ENCODE measurements around the gene TRIM17. TPM values are rescaled to one million over a fixed set of nuclear protein-coding genes. Genes with fewer than 3 reads are reported as not detected.

TRIM17 gene
- total RNA-seq, 4 donors from 2014 or later, result not detected

DNA sequence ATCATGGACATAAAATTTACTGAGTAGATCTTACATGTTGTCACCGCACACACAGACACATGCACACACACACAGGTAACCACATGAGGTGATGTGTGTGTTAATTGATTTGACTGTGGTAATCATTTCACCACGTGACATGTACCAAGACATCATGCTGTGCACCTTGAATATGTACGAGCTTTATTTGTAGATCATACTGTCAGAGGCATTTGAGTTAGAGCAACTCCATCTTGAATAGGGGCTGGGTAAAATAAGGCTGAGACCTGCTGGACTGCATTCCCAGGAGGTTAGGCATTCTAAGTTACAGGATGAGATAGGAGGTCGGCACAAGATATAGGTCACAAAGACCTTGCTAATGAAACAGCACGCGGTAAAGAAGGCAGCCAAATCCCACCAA, 31.7 kb upstream of the TRIM17 start:
- H3K36me3 ChIP-seq, result no peaks in the 10 kb centered on the region
- peaks cover 0 to 49% (median 19%) of the 10 kb centered on the region in 4 donors for H3K27me3 ChIP-seq
- H3K4me1 ChIP-seq, result peaks cover 0 to 19% (median 13%) of the 10 kb centered on the region in 4 donors
- no peak overlapping the region for H3K4me3 ChIP-seq
- 92% methylated on average over 6 of the region's 6 CpGs for WGBS
- intact Hi-C loops (cut with DNase I), result no loop called here
- no peak for DNase-seq (ENCODE audit: extremely low spot score)
- TF ChIP-seq POLR2A (IDR thresholded peaks at IDR 0.05; ENCODE audit: low read depth), result no peak
- TF ChIP-seq, protein P1, sequence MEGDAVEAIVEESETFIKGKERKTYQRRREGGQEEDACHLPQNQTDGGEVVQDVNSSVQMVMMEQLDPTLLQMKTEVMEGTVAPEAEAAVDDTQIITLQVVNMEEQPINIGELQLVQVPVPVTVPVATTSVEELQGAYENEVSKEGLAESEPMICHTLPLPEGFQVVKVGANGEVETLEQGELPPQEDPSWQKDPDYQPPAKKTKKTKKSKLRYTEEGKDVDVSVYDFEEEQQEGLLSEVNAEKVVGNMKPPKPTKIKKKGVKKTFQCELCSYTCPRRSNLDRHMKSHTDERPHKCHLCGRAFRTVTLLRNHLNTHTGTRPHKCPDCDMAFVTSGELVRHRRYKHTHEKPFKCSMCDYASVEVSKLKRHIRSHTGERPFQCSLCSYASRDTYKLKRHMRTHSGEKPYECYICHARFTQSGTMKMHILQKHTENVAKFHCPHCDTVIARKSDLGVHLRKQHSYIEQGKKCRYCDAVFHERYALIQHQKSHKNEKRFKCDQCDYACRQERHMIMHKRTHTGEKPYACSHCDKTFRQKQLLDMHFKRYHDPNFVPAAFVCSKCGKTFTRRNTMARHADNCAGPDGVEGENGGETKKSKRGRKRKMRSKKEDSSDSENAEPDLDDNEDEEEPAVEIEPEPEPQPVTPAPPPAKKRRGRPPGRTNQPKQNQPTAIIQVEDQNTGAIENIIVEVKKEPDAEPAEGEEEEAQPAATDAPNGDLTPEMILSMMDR (IDR thresholded peaks at IDR 0.05), result no peak
- TF ChIP-seq POLR2AphosphoS5 (IDR thresholded peaks at IDR 0.05), result no peak
- no peak for TF ChIP-seq EP300 (IDR thresholded peaks at IDR 0.05)
- H3K27ac ChIP-seq (replicated peaks in 1 of 4), result no peak overlapping the region
- no peaks in the 10 kb centered on the region for H3K9me3 ChIP-seq

DNA sequence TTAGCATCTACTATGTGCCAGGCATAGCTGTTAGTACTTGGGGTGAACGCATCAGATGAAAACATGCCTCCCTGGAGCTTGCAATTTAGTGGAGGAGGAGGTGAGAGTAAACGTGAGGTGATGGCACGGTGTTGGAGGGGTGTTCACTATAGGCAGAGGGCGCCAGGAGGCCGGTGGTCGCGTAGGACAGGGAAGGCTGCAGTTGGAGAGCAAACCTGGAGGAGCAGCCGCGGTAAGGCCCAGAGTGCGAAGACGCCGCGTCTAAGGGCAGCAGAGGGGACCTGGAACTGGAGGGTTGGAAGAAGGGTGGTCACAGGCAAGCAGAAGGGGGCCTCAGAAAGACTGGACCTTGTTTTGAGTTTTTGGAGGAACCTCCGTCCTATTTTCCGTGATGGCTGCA, 30.2 kb upstream of the TRIM17 start:
- no peaks in the 10 kb centered on the region for H3K36me3 ChIP-seq
- intact Hi-C loops (cut with DNase I), result no loop called here
- no peaks in the 10 kb centered on the region for H3K9me3 ChIP-seq
- peaks cover 0 to 19% (median 13%) of the 10 kb centered on the region in 4 donors for H3K4me1 ChIP-seq
- no peak overlapping the region for H3K4me3 ChIP-seq
- no peak for DNase-seq (ENCODE audit: extremely low spot score)
- 72% methylated on average over 15 of the region's 15 CpGs for WGBS
- H3K27ac ChIP-seq (replicated peaks in 1 of 4), result no peak overlapping the region
- TF ChIP-seq, protein P1 (IDR thresholded peaks at IDR 0.05), result no peak
- TF ChIP-seq POLR2A (IDR thresholded peaks at IDR 0.05; ENCODE audit: low read depth) (no peak), EP300 (IDR thresholded peaks at IDR 0.05) (no peak), POLR2AphosphoS5 (IDR thresholded peaks at IDR 0.05) (no peak)
- peaks cover 0 to 59% (median 23%) of the 10 kb centered on the region in 4 donors for H3K27me3 ChIP-seq

DNA sequence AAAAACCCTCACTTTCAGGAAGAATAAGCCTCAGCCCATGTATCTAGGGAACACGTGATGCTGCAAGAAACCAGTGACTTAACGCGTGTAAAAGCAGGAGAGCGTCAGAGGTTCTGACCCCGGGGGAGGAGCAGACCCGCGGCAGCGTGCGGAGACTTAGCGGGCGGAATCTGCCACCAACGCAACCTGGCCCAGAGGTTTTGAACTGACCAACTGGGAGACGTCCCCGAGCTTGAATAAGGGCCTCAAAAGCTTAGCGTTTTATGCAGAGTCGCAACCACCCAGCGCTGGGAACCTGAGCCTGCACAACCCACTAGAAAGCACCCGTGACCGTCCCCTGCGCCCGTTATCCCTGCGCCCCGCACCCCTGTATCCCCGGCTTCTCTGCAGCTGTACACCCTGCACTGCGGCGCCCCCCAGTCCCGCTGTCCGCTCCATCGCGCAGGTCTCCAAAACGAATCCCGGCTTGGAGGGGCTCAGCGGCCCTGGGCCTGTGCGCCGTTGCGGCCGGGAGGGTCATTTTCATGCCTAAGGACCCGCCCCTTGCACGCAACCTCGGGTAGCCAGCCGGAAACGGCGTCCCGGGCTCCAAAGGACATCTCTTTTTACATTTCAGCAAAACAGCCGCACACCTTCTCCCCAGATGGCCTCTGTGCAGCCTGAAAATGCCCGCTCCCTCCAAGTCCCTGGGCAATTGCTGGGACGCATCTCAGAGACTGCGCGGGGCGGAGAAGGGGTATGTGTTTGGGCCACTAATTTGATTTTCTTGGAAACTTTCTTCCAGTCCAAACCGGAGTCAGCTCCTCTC, 29.4 kb upstream of the TRIM17 start:
- Histone ChIP-seq H3K27me3 (peaks cover 0 to 67% (median 23%) of the 10 kb centered on the region in 4 donors), H3K36me3 (no peaks in the 10 kb centered on the region), H3K9me3 (no peaks in the 10 kb centered on the region), H3K4me3 (peak overlapping the region; percentile 32 to 52 (median 45)), H3K4me1 (peaks cover 0 to 19% (median 13%) of the 10 kb centered on the region in 4 donors), H3K27ac (replicated peaks in 1 of 4) (peak overlapping the region in 1 of 4 donors; percentile 12)
- no peak for DNase-seq (ENCODE audit: extremely low spot score)
- TF ChIP-seq EP300 (IDR thresholded peaks at IDR 0.05), result no peak
- TF ChIP-seq POLR2AphosphoS5 (IDR thresholded peaks at IDR 0.05), result peak in 1 of 2 donors; percentile 24
- intact Hi-C loops (cut with DNase I), result no loop called here
- WGBS, result 20% methylated on average over 26 of the region's 51 CpGs

DNA sequence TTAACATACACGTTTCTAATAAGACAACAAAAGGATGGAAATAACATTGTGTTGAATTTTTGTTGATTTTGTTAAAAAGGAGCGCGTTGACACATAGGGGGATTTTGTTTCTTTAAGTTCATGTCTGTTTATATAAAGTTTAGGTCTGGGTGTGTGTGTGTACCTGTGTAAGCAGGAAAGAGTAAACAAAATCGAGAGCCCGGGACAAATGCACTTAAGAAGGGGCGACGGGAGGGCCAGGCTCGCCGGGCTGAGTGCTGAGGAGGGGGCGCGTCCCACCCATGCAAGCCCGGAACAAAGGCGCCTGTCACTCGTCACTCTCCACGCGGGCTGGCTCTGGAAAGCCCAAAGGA, 28.8 kb upstream of the TRIM17 start:
- H3K27me3 ChIP-seq, result peaks cover 0 to 72% (median 25%) of the 10 kb centered on the region in 4 donors

DNA sequence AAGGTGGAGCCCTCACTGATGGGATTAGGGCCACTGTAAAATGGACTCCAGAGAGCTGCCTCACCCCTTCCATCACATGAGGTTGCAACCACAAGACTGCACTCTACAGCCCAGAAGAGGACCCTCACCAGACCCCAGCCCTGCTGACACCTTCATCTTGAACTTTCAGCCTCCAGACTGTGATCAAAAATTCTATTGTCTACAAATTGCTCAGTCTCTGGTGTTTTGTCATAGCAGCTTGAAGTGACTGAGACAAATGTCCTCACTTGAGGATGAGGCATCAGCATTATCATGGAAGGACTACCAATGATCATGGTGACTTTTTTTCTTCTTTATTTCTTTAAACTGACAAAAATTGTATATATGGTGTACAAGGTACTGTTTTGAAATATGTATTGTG, 26.7 kb upstream of the TRIM17 start:
- intact Hi-C loops (cut with DNase I), result no loop called here
- TF ChIP-seq POLR2A (IDR thresholded peaks at IDR 0.05; ENCODE audit: low read depth), result no peak
- TF ChIP-seq, protein P1 (IDR thresholded peaks at IDR 0.05), result no peak
- no peak for TF ChIP-seq POLR2AphosphoS5 (IDR thresholded peaks at IDR 0.05)
- no peak for TF ChIP-seq EP300 (IDR thresholded peaks at IDR 0.05)
- Histone ChIP-seq H3K4me3 (no peak overlapping the region), H3K9me3 (no peaks in the 10 kb centered on the region), H3K36me3 (no peaks in the 10 kb centered on the region), H3K27ac (replicated peaks in 1 of 4) (no peak overlapping the region), H3K27me3 (peaks cover 0 to 93% (median 26%) of the 10 kb centered on the region in 4 donors), H3K4me1 (peaks cover 0 to 19% (median 13%) of the 10 kb centered on the region in 4 donors)
- DNase-seq (ENCODE audit: extremely low spot score), result no peak

More for the DNA sequence above, 28.8 kb upstream of the TRIM17 start:
- DNase-seq (ENCODE audit: extremely low spot score), result no peak
- peak overlapping the region; percentile 32 to 52 (median 45) for H3K4me3 ChIP-seq
- intact Hi-C loops (cut with DNase I), result no loop called here
- TF ChIP-seq, protein P1 (IDR thresholded peaks at IDR 0.05), result no peak
- TF ChIP-seq POLR2AphosphoS5 (IDR thresholded peaks at IDR 0.05) (no peak), EP300 (IDR thresholded peaks at IDR 0.05) (no peak), POLR2A (IDR thresholded peaks at IDR 0.05; ENCODE audit: low read depth) (no peak)
- no peak overlapping the region for H3K27ac ChIP-seq (replicated peaks in 1 of 4)
- H3K9me3 ChIP-seq, result no peaks in the 10 kb centered on the region
- H3K36me3 ChIP-seq, result no peaks in the 10 kb centered on the region
- WGBS, result 12% methylated on average over 16 of the region's 16 CpGs
- H3K4me1 ChIP-seq, result peaks cover 0 to 19% (median 13%) of the 10 kb centered on the region in 4 donors
